HepG2 (cell line): ENCODE results near the gene TTLL11. TPM values are rescaled to one million over a fixed set of nuclear protein-coding genes. Genes with fewer than 3 reads are reported as not detected.

Source experiments
- ATAC-seq: fragments of 200-7000 bp; cut with Tn5 transposase; 3 replicates; pipeline ENCODE4 v1.9.1; 2020; ENCODE audit warnings: mild to moderate bottlenecking, moderate library complexity
- Bru-seq: library from RNA; stranded (reverse); fragments of 400-500 nt; gene quantifications from one replicate; lab custom pipeline; 2021; lab: Mats Ljungman, UMichigan
- BruChase-seq, 2 experiments: library from RNA; stranded (reverse); fragments of 400-500 nt; gene quantifications; one replicate each; lab custom pipeline; 2021; lab: Mats Ljungman, UMichigan
- BruUV-seq: library from RNA; stranded (reverse); fragments of 400-500 nt; replicated peaks from 2 replicates; lab custom pipeline; 2021; lab: Mats Ljungman, UMichigan
- CTCF ChIA-PET: fragments of 300-600 bp; formaldehyde crosslinking; extraction: SDS; loops from one replicate; lab custom pipeline; 2021; ENCODE audit warnings: low total read pairs, inconsistent platforms, low intra/inter-chr PET ratio; lab: Yijun Ruan, JAX
- POLR2A ChIA-PET: fragments of 350-600 bp; sonication (Branson Sonifier 250); formaldehyde crosslinking; loops from one replicate; lab custom pipeline; 2020; ENCODE audit warnings: antibody characterized with exemption, inconsistent platforms; lab: Yijun Ruan, JAX
- DNase-seq: peaks from one replicate; pipeline ENCODE4 v3.0.0-alpha.2; 2015; ENCODE audit warnings: low spot score
- FAIRE-seq: peaks from 3 replicates; lab custom pipeline; 2011; peaks lifted over from hg19 to GRCh38; lab: Jason Lieb, UNC
- H2AFZ ChIP-seq: one replicate; pipeline ENCODE4 v1.6.1; 2011; ENCODE audit warnings: low read length, inconsistent platforms
- H3K27ac ChIP-seq: fragments of 300-600 bp; 3 replicates; pipeline ENCODE4 v1.8.0; 2011; ENCODE audit warnings: mixed run types, mild to moderate bottlenecking, mixed read lengths, low read length, inconsistent platforms; ENCODE audit not compliant: insufficient read depth; ENCODE audit errors: extremely low read length
- H3K27me3 ChIP-seq, 2 experiments: fragments of 200-600 bp in 1 of 2; 2 replicates in 1 of 2; 3 replicates in 1 of 2; pipeline versions ENCODE4 v1.6.0 to v1.8.0; 2011; ENCODE audit warnings: low read length in 2 of 2, mild to moderate bottlenecking in 2 of 2, moderate library complexity in 2 of 2, inconsistent platforms in 1 of 2; ENCODE audit not compliant: insufficient read depth in 2 of 2, control insufficient read depth in 1 of 2
- H3K36me3 ChIP-seq, 2 experiments: fragments of 200-600 bp in 1 of 2; replicated peaks in 1 of 2; 2 replicates in 1 of 2; 3 replicates in 1 of 2; pipeline versions ENCODE4 v1.5.1 to v1.8.0; 2011; ENCODE audit warnings: low read length in 2 of 2, inconsistent platforms in 1 of 2; ENCODE audit not compliant: insufficient read depth in 2 of 2, control insufficient read depth in 1 of 2
- H3K4me1 ChIP-seq: 2 replicates; pipeline ENCODE4 v1.5.1; 2012; ENCODE audit warnings: low read length, inconsistent platforms; ENCODE audit not compliant: insufficient read depth
- H3K4me2 ChIP-seq: 2 replicates; pipeline ENCODE4 v1.6.0; 2011; ENCODE audit warnings: low read depth, low read length, inconsistent platforms
- H3K4me3 ChIP-seq, 3 experiments: fragments of 200-600 bp in 1 of 3; sonication (generic), shearing (Covaris generic) in 1 of 3; replicated peaks in 1 of 3; 2 replicates each; pipeline ENCODE4 v1.5.1; 2011 to 2016; ENCODE audit warnings: low read length in 3 of 3, inconsistent platforms in 2 of 3, low read depth in 2 of 3, mild to moderate bottlenecking in 2 of 3, control low read depth in 1 of 3, mixed read lengths in 1 of 3; ENCODE audit not compliant: insufficient read depth in 1 of 3
- H3K79me2 ChIP-seq: one replicate; pipeline ENCODE4 v1.6.1; 2011; ENCODE audit warnings: low read length, inconsistent platforms; ENCODE audit not compliant: insufficient read depth
- H3K9ac ChIP-seq: 2 replicates; pipeline ENCODE4 v1.6.0; 2011; ENCODE audit warnings: mild to moderate bottlenecking, low read depth, low read length, inconsistent platforms; ENCODE audit not compliant: insufficient read depth
- H3K9me3 ChIP-seq: 2 replicates; pipeline ENCODE4 v1.5.1; 2012; ENCODE audit warnings: mild to moderate bottlenecking, low read length
- H4K20me1 ChIP-seq: 2 replicates; pipeline ENCODE4 v1.6.0; 2011; ENCODE audit warnings: inconsistent platforms, mild to moderate bottlenecking, low read length, moderate library complexity; ENCODE audit not compliant: insufficient read depth
- HNRNPLL ChIP-seq: fragments of 200-400 bp; formaldehyde crosslinking; IDR thresholded peaks from 2 replicates; pipeline ENCODE4 v1.6.1; 2017; ENCODE audit warnings: mild to moderate bottlenecking, low read depth, low read length; ENCODE audit not compliant: poor library complexity, severe bottlenecking
- SMYD3 ChIP-seq: sonication (generic); formaldehyde crosslinking; IDR thresholded peaks from 2 replicates; pipeline ENCODE4 v1.8.1; 2023; ENCODE audit warnings: mild to moderate bottlenecking, missing genetic modification reagents
- TFE3 ChIP-seq: IDR thresholded peaks from 2 replicates; pipeline ENCODE4 v1.6.1; 2016
- ZNF251 ChIP-seq: sonication (generic); formaldehyde crosslinking; IDR thresholded peaks from 2 replicates; pipeline ENCODE4 v1.9.0; 2021; ENCODE audit warnings: mild to moderate bottlenecking, missing genetic modification reagents
- ZNF343 ChIP-seq: sonication (generic); formaldehyde crosslinking; IDR thresholded peaks from 2 replicates; pipeline ENCODE4 v1.4.0; 2020; ENCODE audit warnings: mild to moderate bottlenecking, missing genetic modification reagents
- ZNF513 ChIP-seq: sonication (generic); formaldehyde crosslinking; conservative IDR thresholded peaks from 2 replicates; pipeline ENCODE4 v1.5.0; 2020; ENCODE audit warnings: missing genetic modification reagents
- ZNF530 ChIP-seq: sonication (generic); formaldehyde crosslinking; IDR thresholded peaks from 2 replicates; pipeline ENCODE4 v1.5.0; 2020; ENCODE audit warnings: low read depth, mild to moderate bottlenecking, missing genetic modification reagents
- ZNF780A ChIP-seq: sonication (generic); formaldehyde crosslinking; IDR thresholded peaks from 2 replicates; pipeline ENCODE4 v1.8.0; 2022; ENCODE audit warnings: mild to moderate bottlenecking, missing genetic modification reagents, moderate library complexity
- WGBS: methylation state at CpG from one replicate; pipeline ENCODE4 v1.1.6; 2017; ENCODE audit warnings: low lambda C conversion rate; 5-methylcytosine and 5-hydroxymethylcytosine counted together
- in situ Hi-C: cut with HindIII; loops from 2 replicates; pipeline ENCODE4 v1.10.0; 2017; ENCODE audit warnings: low pct_unique_long_range_greater_than_20kb; ENCODE audit not compliant: extremely low pct_ligation_motif_present
- intact Hi-C: fragments of 100-400 bp; cut with micrococcal nuclease; formaldehyde crosslinking; loops from one replicate; pipeline ENCODE4 v1.10.0; 2022; ENCODE audit not compliant: unreplicated experiment
- long read RNA-seq, 2 experiments: library from RNA in 1 of 2; library from polyadenylated mRNA in 1 of 2; stranded (forward) in 1 of 2; unstranded in 1 of 2; transcript quantifications; one replicate each; pipeline ENCODE4 v2.0.0, GENCODE V29; 2019 to 2022
- polyA minus RNA-seq, 3 experiments: library from RNA; depleted of rRNA, polyadenylated mRNA; stranded (reverse); fragments of >200 nt; gene quantifications; 2 replicates each; pipeline ENCODE4 v1.2.3, GENCODE V29; 2011; ENCODE audit warnings: low replicate concordance in 1 of 3
- polyA plus RNA-seq, 8 experiments: library from polyadenylated mRNA; depleted of rRNA in 3 of 8; stranded (reverse) in 7 of 8; unstranded in 1 of 8; fragments of >200 nt; fragmentation: Illumina TruSeq in 4 of 8; extraction: Trizol in 4 of 8; gene quantifications; 2 replicates each; pipeline versions ENCODE4 v1.2.1 to v1.2.3, GENCODE V29; 2011 to 2016; ENCODE audit warnings: low read depth in 4 of 8, missing spikeins in 1 of 8, mixed read lengths in 1 of 8; ENCODE audit not compliant: insufficient read depth in 1 of 8
- total RNA-seq, 5 experiments: library from RNA; depleted of rRNA; stranded (reverse); fragments of >200 nt; fragmentation: Illumina TruSeq; extraction: Trizol; gene quantifications; 2 replicates each; pipeline ENCODE4 v1.2.3, GENCODE V29; 2016; ENCODE audit warnings: low read depth in 1 of 5
- TF ChIP-seq, protein P1 (sequence below): sonication (generic); formaldehyde crosslinking; IDR thresholded peaks from 2 replicates; pipeline ENCODE4 v1.8.1; 2023; ENCODE audit warnings: missing genetic modification reagents, inconsistent platforms, borderline replicate concordance

TTLL11 gene, protein sequence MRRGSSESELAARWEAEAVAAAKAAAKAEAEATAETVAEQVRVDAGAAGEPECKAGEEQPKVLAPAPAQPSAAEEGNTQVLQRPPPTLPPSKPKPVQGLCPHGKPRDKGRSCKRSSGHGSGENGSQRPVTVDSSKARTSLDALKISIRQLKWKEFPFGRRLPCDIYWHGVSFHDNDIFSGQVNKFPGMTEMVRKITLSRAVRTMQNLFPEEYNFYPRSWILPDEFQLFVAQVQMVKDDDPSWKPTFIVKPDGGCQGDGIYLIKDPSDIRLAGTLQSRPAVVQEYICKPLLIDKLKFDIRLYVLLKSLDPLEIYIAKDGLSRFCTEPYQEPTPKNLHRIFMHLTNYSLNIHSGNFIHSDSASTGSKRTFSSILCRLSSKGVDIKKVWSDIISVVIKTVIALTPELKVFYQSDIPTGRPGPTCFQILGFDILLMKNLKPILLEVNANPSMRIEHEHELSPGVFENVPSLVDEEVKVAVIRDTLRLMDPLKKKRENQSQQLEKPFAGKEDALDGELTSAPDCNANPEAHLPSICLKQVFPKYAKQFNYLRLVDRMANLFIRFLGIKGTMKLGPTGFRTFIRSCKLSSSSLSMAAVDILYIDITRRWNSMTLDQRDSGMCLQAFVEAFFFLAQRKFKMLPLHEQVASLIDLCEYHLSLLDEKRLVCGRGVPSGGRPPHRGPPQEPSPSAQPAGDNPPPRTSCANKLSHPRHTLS
- total RNA-seq (2016; rRNA removed; fragmentation: Illumina TruSeq; extraction: Trizol) (3.1 and 4.5 TPM in 2 replicates), polyA plus RNA-seq (2011; rRNA removed) (5.2 and 6.4 TPM in 2 replicates), polyA minus RNA-seq (2011; rRNA and poly(A)+ RNA removed; ENCODE audit: low replicate concordance) (3.5 and 6.7 TPM in 2 replicates), Bru-seq, nascent RNA (percentile 52 among the genes with signal in this experiment), BruChase-seq, experiment 1, labeled RNA remaining after a 6-hour chase (percentile 53 among the genes with signal in this experiment), BruChase-seq, experiment 2, labeled RNA remaining after a 2-hour chase (percentile 51 among the genes with signal in this experiment)
- 4.2 and 4.4 TPM in 2 replicates for total RNA-seq (2016; cell fraction: cytosol; rRNA removed; fragmentation: Illumina TruSeq; extraction: Trizol; ENCODE audit: low read depth)
- total RNA-seq (2016; cell fraction: insoluble cytoplasmic fraction; rRNA removed; fragmentation: Illumina TruSeq; extraction: Trizol): 3.2 and 4.0 TPM in 2 replicates
- 8.0 and 8.2 TPM in 2 replicates for total RNA-seq (2016; cell fraction: membrane; rRNA removed; fragmentation: Illumina TruSeq; extraction: Trizol)
- total RNA-seq (2016; cell fraction: nucleus; rRNA removed; fragmentation: Illumina TruSeq; extraction: Trizol): 3.4 and 4.1 TPM in 2 replicates
- polyA plus RNA-seq (2011; cell fraction: cytosol; rRNA removed): 4.2 and 5.3 TPM in 2 replicates
- polyA plus RNA-seq (2011; cell fraction: nucleus; rRNA removed): 2.5 and 3.8 TPM in 2 replicates
- polyA plus RNA-seq (2012): 3.5 and 4.2 TPM in 2 replicates
- polyA plus RNA-seq (2016; cell fraction: cytosol; fragmentation: Illumina TruSeq; extraction: Trizol; ENCODE audit: low read depth): 4.5 and 4.7 TPM in 2 replicates
- 4.7 and 6.7 TPM in 2 replicates for polyA plus RNA-seq (2016; cell fraction: insoluble cytoplasmic fraction; fragmentation: Illumina TruSeq; extraction: Trizol; ENCODE audit: low read depth)
- 6.6 and 8.0 TPM in 2 replicates for polyA plus RNA-seq (2016; cell fraction: membrane; fragmentation: Illumina TruSeq; extraction: Trizol; ENCODE audit: low read depth)
- 4.7 and 5.7 TPM in 2 replicates for polyA plus RNA-seq (2016; cell fraction: nucleus; fragmentation: Illumina TruSeq; extraction: Trizol; ENCODE audit: insufficient read depth, low read depth)
- polyA minus RNA-seq (2011; cell fraction: cytosol; rRNA and poly(A)+ RNA removed): 2.0 and 2.5 TPM in 2 replicates
- 3.3 and 5.3 TPM in 2 replicates for polyA minus RNA-seq (2011; cell fraction: nucleus; rRNA and poly(A)+ RNA removed)
- long read RNA-seq, experiment 1, partial matches to known transcripts: 0 of 2 reads
- long read RNA-seq, experiment 1, other reads (novel, unspliced or antisense): 2 of 2 reads
- long read RNA-seq, experiment 2, transcript TTLL11-206 (3 exons, 1,038 nt): major isoform, 10 of 19 reads
- long read RNA-seq, experiment 2, partial matches to known transcripts: 0 of 19 reads
- long read RNA-seq, experiment 2, other reads (novel, unspliced or antisense): 7 of 19 reads

GRCh38 chr9:122092611-122093506, at the start of gene TTLL11:
TTLL11 (minus strand) TSS chr9:122093308; CDS start chr9:122093148, 160 bp downstream.
- Histone ChIP-seq H3K4me2 (peak within 1 kb of the TSS; percentile 97), H3K79me2 (peaks cover 8% of the 10 kb centered on the region), H3K4me1 (peaks cover 56% of the 10 kb centered on the region), H3K27me3 (no peaks in the 10 kb centered on the region; a peak in 1 of 5 replicates), H3K9me3 (no peaks in the 10 kb centered on the region), H3K27ac (peak within 1 kb of the TSS; percentile 46), H3K9ac (peak within 1 kb of the TSS; percentile 73), H4K20me1 (no peaks in the 10 kb centered on the region), H3K4me3 (peak within 1 kb of the TSS; percentile 69 to 95 (median 80)), H2AFZ (no peak within 1 kb of the TSS), H3K36me3 (peaks cover 2 to 3% of the 10 kb centered on the region in 2 experiments; a peak in 1 of 5 replicates)
- no TSS peak for BruUV-seq
- intact Hi-C loops: no loop called here
- peak; percentile 85 for DNase-seq
- peak; percentile 90 for ATAC-seq
- in situ Hi-C loops: loop anchor here (10.0 kb wide), 1 partner anchor 362 kb away; no protein-coding TSS in a partner anchor
- ChIA-PET POLR2A (no interaction called here), CTCF (no interaction called here)
- WGBS: 2% methylated on average over 10 of the region's 98 CpGs
- peak; percentile 23 for FAIRE-seq
- TF ChIP-seq ZNF530 (CRISPR knock-in tag): no peak
- peak; percentile 22 for TF ChIP-seq HNRNPLL
- TF ChIP-seq SMYD3 (CRISPR knock-in tag): no peak
- TF ChIP-seq ZNF513 (CRISPR knock-in tag): no peak; the same call in 1 of the 2 replicates
- TF ChIP-seq ZNF780A (CRISPR knock-in tag): no peak
- TF ChIP-seq, protein P1, sequence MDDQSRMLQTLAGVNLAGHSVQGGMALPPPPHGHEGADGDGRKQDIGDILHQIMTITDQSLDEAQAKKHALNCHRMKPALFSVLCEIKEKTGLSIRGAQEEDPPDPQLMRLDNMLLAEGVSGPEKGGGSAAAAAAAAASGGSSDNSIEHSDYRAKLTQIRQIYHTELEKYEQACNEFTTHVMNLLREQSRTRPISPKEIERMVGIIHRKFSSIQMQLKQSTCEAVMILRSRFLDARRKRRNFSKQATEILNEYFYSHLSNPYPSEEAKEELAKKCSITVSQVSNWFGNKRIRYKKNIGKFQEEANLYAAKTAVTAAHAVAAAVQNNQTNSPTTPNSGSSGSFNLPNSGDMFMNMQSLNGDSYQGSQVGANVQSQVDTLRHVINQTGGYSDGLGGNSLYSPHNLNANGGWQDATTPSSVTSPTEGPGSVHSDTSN (CRISPR knock-in tag): no peak
- no peak for TF ChIP-seq ZNF343
- TF ChIP-seq TFE3 (CRISPR knock-in tag): peak; percentile 38; the same call in 1 of the 2 replicates
- TF ChIP-seq ZNF251 (CRISPR knock-in tag): no peak
